ENCODE data around the gene BEGAIN. TPM values are rescaled to one million over a fixed set of nuclear protein-coding genes. Genes with fewer than 3 reads are reported as not detected.

Gene BEGAIN
- total RNA-seq, 4 donors from 2014 or later = 0.68 to 2.8 (median 1.1) TPM

- H3K9me3 ChIP-seq = no peaks in the 10 kb centered on the region
- H3K27me3 ChIP-seq = peaks cover 52% of the 10 kb centered on the region
- H3K36me3 ChIP-seq = no peaks in the 10 kb centered on the region
- H3K4me1 ChIP-seq = peaks cover 24% of the 10 kb centered on the region
- no peak for DNase-seq (ENCODE audit: low spot score in 2 of 2)
- no peak overlapping the region for H3K4me3 ChIP-seq
- no peak for TF ChIP-seq EP300 (IDR thresholded peaks at IDR 0.05)
- TF ChIP-seq CTCF (IDR thresholded peaks at IDR 0.05) = no peak
- no peak overlapping the region for H3K27ac ChIP-seq
- no CpG with 5 or more reads among the region's 3 CpGs for WGBS
Observed at GRCh38 chr14:100565650-100566049, 21.6 kb downstream of the BEGAIN start.

- no peak for TF ChIP-seq POLR2A (IDR thresholded peaks at IDR 0.05)
- TF ChIP-seq POLR2AphosphoS5 (IDR thresholded peaks at IDR 0.05) = no peak
- no peak for TF ChIP-seq CTCF (IDR thresholded peaks at IDR 0.05)
- no peak for TF ChIP-seq EP300 (IDR thresholded peaks at IDR 0.05)
- Histone ChIP-seq H3K4me3 (no peak overlapping the region), H3K27ac (no peak overlapping the region), H3K4me1 (peaks cover 24% of the 10 kb centered on the region), H3K9me3 (no peaks in the 10 kb centered on the region), H3K36me3 (no peaks in the 10 kb centered on the region), H3K27me3 (peaks cover 42% of the 10 kb centered on the region)
- WGBS = 69% methylated on average over 6 of the region's 6 CpGs
- no peak for DNase-seq (ENCODE audit: low spot score in 2 of 2)
Observed at GRCh38 chr14:100564512-100564911, 22.7 kb downstream of the BEGAIN start.

GRCh38 chr14:100562751-100563150 is 24.5 kb downstream of the BEGAIN start:
- H3K4me3 ChIP-seq = no peak overlapping the region
- 89% methylated on average over 18 of the region's 18 CpGs for WGBS
- H3K9me3 ChIP-seq = no peaks in the 10 kb centered on the region
- peaks cover 11% of the 10 kb centered on the region for H3K4me1 ChIP-seq
- DNase-seq (ENCODE audit: low spot score in 2 of 2) = no peak
- peaks cover 29% of the 10 kb centered on the region for H3K27me3 ChIP-seq
- no peak overlapping the region for H3K27ac ChIP-seq
- no peaks in the 10 kb centered on the region for H3K36me3 ChIP-seq
- TF ChIP-seq EP300 (IDR thresholded peaks at IDR 0.05) (no peak), POLR2AphosphoS5 (IDR thresholded peaks at IDR 0.05) (no peak), POLR2A (IDR thresholded peaks at IDR 0.05) (no peak), CTCF (IDR thresholded peaks at IDR 0.05) (no peak)

GRCh38 chr14:100561005-100561404 is 26.2 kb downstream of the BEGAIN start:
- H3K27ac ChIP-seq = no peak overlapping the region
- peaks cover 3% of the 10 kb centered on the region for H3K4me1 ChIP-seq
- H3K27me3 ChIP-seq = peaks cover 13% of the 10 kb centered on the region
- TF ChIP-seq CTCF (IDR thresholded peaks at IDR 0.05) (no peak), POLR2A (IDR thresholded peaks at IDR 0.05) (no peak), POLR2AphosphoS5 (IDR thresholded peaks at IDR 0.05) (no peak), EP300 (IDR thresholded peaks at IDR 0.05) (no peak)
- no peak overlapping the region for H3K4me3 ChIP-seq
- WGBS = no CpG with 5 or more reads among the region's 15 CpGs
- no peak for DNase-seq (ENCODE audit: low spot score in 2 of 2)
- no peaks in the 10 kb centered on the region for H3K36me3 ChIP-seq
- no peaks in the 10 kb centered on the region for H3K9me3 ChIP-seq

- Histone ChIP-seq H3K4me3 (no peak overlapping the region), H3K9me3 (no peaks in the 10 kb centered on the region), H3K36me3 (no peaks in the 10 kb centered on the region), H3K27ac (no peak overlapping the region), H3K4me1 (peaks cover 3% of the 10 kb centered on the region), H3K27me3 (peaks cover 13% of the 10 kb centered on the region)
- TF ChIP-seq EP300 (IDR thresholded peaks at IDR 0.05) (no peak), CTCF (IDR thresholded peaks at IDR 0.05) (no peak), POLR2AphosphoS5 (IDR thresholded peaks at IDR 0.05) (no peak), POLR2A (IDR thresholded peaks at IDR 0.05) (no peak)
- no peak for DNase-seq (ENCODE audit: low spot score in 2 of 2)
- 74% methylated on average over 3 of the region's 9 CpGs for WGBS
Observed at GRCh38 chr14:100560471-100560870, 26.7 kb downstream of the BEGAIN start.

Data from suprapubic skin (tissue), 4 donors.